Activated CD8-positive, alpha-beta memory T cell treated with anti-CD3 and anti-CD28 coated beads, Interleukin-2, amount 50 U/mL, for 1 hour (primary cell): ENCODE data around the gene POMC.
"Not testable (repeated sequence)": the region's sequence is repeated elsewhere in the genome, so short reads cannot be mapped to it uniquely, and the experiment has no call there.

ENCODE experiments used
- DNase-seq: peaks from one replicate; pipeline ENCODE4 v3.0.0-alpha.2; 2020; ENCODE audit errors: extremely low read depth

POMC gene

GRCh38 chr2:25168256-25169072, at the start of gene POMC:
TSS of gene POMC (minus strand) at chr2:25168580. CDS start at chr2:25164772, 3,808 bp downstream.
- DNase-seq, result no peak

GRCh38 chr2:25218100-25218499, 49.7 kb upstream of the POMC start:
- DNase-seq, result no peak

- DNase-seq, result peak; percentile 36
Observed at GRCh38 chr2:25215948-25216679, 47.7 kb upstream of the POMC start.

GRCh38 chr2:25215232-25215631, 46.9 kb upstream of the POMC start:
- DNase-seq, result no peak

GRCh38 chr2:25213229-25213628, 44.8 kb upstream of the POMC start:
- no peak for DNase-seq

- not testable (repeated sequence) for DNase-seq
Observed at GRCh38 chr2:25210923-25211322, 42.5 kb upstream of the POMC start.

GRCh38 chr2:25207078-25207545, 38.7 kb upstream of the POMC start:
- no peak for DNase-seq

- no peak for DNase-seq
Observed at GRCh38 chr2:25204190-25204838, 35.9 kb upstream of the POMC start.

- DNase-seq, result no peak
Observed at GRCh38 chr2:25202275-25202674, 33.9 kb upstream of the POMC start.

GRCh38 chr2:25201794-25202193, 33.4 kb upstream of the POMC start:
- no peak for DNase-seq

GRCh38 chr2:25201265-25201664, 32.9 kb upstream of the POMC start:
- DNase-seq, result no peak

- DNase-seq, result no peak
Observed at GRCh38 chr2:25198576-25198975, 30.2 kb upstream of the POMC start.

- no peak for DNase-seq
Observed at GRCh38 chr2:25198209-25198525, 29.8 kb upstream of the POMC start.

GRCh38 chr2:25197336-25198208, 29.2 kb upstream of the POMC start:
- DNase-seq, result no peak

GRCh38 chr2:25194576-25195122, 26.3 kb upstream of the POMC start:
- no peak for DNase-seq

GRCh38 chr2:25190536-25190935, 22.2 kb upstream of the POMC start:
- no peak for DNase-seq

GRCh38 chr2:25188405-25188804, 20.0 kb upstream of the POMC start:
- DNase-seq, result no peak

- DNase-seq, result no peak
Observed at GRCh38 chr2:25187729-25188350, 19.5 kb upstream of the POMC start.

GRCh38 chr2:25184254-25184653, 15.9 kb upstream of the POMC start:
- no peak for DNase-seq

GRCh38 chr2:25178976-25179375, 10.6 kb upstream of the POMC start:
- DNase-seq, result no peak

- DNase-seq, result no peak
Observed at GRCh38 chr2:25177211-25177611, 8.8 kb upstream of the POMC start.
